NCI-H1048 (cell line): ENCODE measurements around the gene PIK3C2G.

Experiments used
- DNase-seq: peaks from one replicate; lab custom pipeline; 2025; lab: John Stamatoyannopoulos, UW

PIK3C2G gene

GRCh38 chr12:18415227-18415626 lies 153.9 kb downstream of the PIK3C2G start:
- DNase-seq, result no peak

- DNase-seq, result no peak
These were observed 155.1 kb downstream of the PIK3C2G start for GRCh38 chr12:18416412-18416811.

- DNase-seq, result no peak
These were observed 158.0 kb downstream of the PIK3C2G start for GRCh38 chr12:18419311-18419710.

- no peak for DNase-seq
These were observed 160.5 kb downstream of the PIK3C2G start for GRCh38 chr12:18421867-18422266.

- no peak for DNase-seq
These were observed 161.6 kb downstream of the PIK3C2G start for GRCh38 chr12:18422871-18423270.

- no peak for DNase-seq
These were observed 163.5 kb downstream of the PIK3C2G start for GRCh38 chr12:18424857-18425256.

GRCh38 chr12:18427520-18427919 lies 166.2 kb downstream of the PIK3C2G start:
- no peak for DNase-seq

GRCh38 chr12:18428416-18428815 lies 167.1 kb downstream of the PIK3C2G start:
- no peak for DNase-seq

GRCh38 chr12:18429366-18429765 lies 168.0 kb downstream of the PIK3C2G start:
- no peak for DNase-seq

- DNase-seq, result no peak
These were observed 169.2 kb downstream of the PIK3C2G start for GRCh38 chr12:18430425-18431048.

GRCh38 chr12:18431771-18432170 lies 170.5 kb downstream of the PIK3C2G start:
- no peak for DNase-seq

- DNase-seq, result no peak
These were observed 170.9 kb downstream of the PIK3C2G start for GRCh38 chr12:18432206-18432605.

- DNase-seq, result no peak
These were observed 174.9 kb downstream of the PIK3C2G start for GRCh38 chr12:18436170-18436569.

- no peak for DNase-seq
These were observed 178.2 kb downstream of the PIK3C2G start for GRCh38 chr12:18439541-18439940.

GRCh38 chr12:18443768-18444437 lies 182.6 kb downstream of the PIK3C2G start:
- no peak for DNase-seq

GRCh38 chr12:18446061-18446644 lies 184.8 kb downstream of the PIK3C2G start:
- no peak for DNase-seq

- DNase-seq, result no peak
These were observed 193.0 kb downstream of the PIK3C2G start for GRCh38 chr12:18454330-18454729.

- no peak for DNase-seq
These were observed 195.0 kb downstream of the PIK3C2G start for GRCh38 chr12:18456344-18456743.

- no peak for DNase-seq
These were observed 196.0 kb downstream of the PIK3C2G start for GRCh38 chr12:18457362-18457761.

- DNase-seq, result no peak
These were observed 200.4 kb downstream of the PIK3C2G start for GRCh38 chr12:18461758-18462157.

GRCh38 chr12:18462442-18462841 lies 201.1 kb downstream of the PIK3C2G start:
- no peak for DNase-seq

GRCh38 chr12:18467620-18468245 lies 206.4 kb downstream of the PIK3C2G start:
- no peak for DNase-seq
